ENCODE results near the gene TGFB1. TPM values are rescaled to one million over a fixed set of nuclear protein-coding genes. Genes with fewer than 3 reads are reported as not detected.
"Not testable (repeated sequence)": the region's sequence is repeated elsewhere in the genome, so short reads cannot be mapped to it uniquely, and the experiment has no call there.

Gene TGFB1
- polyA plus RNA-seq, 1 donor = 13.9 TPM

DNA sequence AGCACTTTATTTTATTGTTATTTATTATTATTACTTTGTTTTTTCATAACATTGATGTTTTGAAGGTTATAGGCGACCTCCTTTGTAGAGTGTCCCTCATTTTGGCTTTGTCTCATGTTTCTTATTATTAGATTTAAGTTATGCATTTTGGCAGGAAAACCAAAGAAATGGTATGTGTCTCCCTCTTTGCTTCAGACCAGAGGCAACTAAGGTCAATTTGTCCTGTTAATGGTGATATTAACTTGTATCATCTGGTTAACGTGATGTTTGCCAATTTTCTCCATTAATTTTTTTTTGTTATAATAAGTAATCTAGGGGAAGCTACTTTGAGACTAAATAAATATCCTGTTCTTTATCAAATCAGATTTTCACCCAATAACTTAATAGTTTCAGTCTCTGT lies 18.8 kb upstream of the TGFB1 start:
- WGBS (ENCODE audit: insufficient coverage, low lambda C conversion rate) = 100% methylated on average over 1 of the region's 2 CpGs
- Histone ChIP-seq H3K36me3 (ENCODE audit: control insufficient read depth, insufficient read depth, low read length) (no peaks in the 10 kb centered on the region), H3K4me1 (ENCODE audit: control insufficient read depth, insufficient read depth, low read length) (peaks cover 12% of the 10 kb centered on the region), H3K27ac (ENCODE audit: low read length) (no peak overlapping the region), H3K27me3 (ENCODE audit: control insufficient read depth, insufficient read depth, low read length) (no peaks in the 10 kb centered on the region), H3K9me3 (ENCODE audit: control insufficient read depth, low read depth, low read length) (no peaks in the 10 kb centered on the region), H3K4me3 (ENCODE audit: low read length) (no peak overlapping the region)
- no peak for DNase-seq

DNA sequence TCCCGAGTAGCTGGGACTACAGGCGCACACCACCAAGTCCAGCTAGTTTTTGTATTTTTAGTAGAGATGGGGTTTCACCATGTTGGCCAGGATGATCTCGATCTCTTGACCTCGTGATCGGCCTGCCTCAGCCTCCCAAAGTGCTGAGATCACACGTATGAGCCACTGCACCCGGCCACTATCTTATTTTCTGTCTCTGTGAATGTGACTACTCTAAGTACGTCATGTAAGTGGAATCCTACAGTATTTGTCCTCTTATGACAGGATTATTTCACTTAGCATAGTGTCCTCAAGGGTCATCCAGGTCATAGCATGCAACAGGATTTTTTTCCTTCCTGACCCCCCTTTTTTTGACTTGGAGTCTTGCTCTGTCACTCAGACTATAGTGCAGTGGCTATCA lies 17.8 kb upstream of the TGFB1 start:
- no peak overlapping the region for H3K27ac ChIP-seq (ENCODE audit: low read length)
- no peak overlapping the region for H3K4me3 ChIP-seq (ENCODE audit: low read length)
- WGBS (ENCODE audit: insufficient coverage, low lambda C conversion rate) = 100% methylated on average over 1 of the region's 8 CpGs
- peaks cover 13% of the 10 kb centered on the region for H3K4me1 ChIP-seq (ENCODE audit: control insufficient read depth, insufficient read depth, low read length)
- no peaks in the 10 kb centered on the region for H3K27me3 ChIP-seq (ENCODE audit: control insufficient read depth, insufficient read depth, low read length)
- no peaks in the 10 kb centered on the region for H3K36me3 ChIP-seq (ENCODE audit: control insufficient read depth, insufficient read depth, low read length)
- no peak for DNase-seq
- H3K9me3 ChIP-seq (ENCODE audit: control insufficient read depth, low read depth, low read length) = no peaks in the 10 kb centered on the region

DNA sequence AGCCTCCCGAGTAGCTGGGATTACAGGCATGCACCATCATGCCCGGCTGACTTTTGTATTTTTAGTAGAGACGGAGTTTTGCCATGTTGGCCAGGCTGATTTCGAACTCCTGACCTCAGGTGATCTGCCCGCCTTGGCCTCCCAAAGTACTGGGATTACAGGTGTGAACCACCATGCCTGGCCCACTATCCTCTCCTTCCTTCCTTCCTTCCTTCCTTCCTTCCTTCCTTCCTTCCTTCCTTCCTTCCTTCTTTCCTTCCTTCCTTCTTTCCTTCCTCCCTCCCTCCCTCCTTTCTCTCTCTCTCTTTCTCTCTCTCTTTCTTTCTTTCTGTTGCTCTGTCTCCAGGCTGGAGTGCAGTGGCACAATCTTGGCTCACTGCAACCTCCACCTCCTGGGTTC lies 17.4 kb upstream of the TGFB1 start:
- 100% methylated on average over 2 of the region's 5 CpGs for WGBS (ENCODE audit: insufficient coverage, low lambda C conversion rate)
- H3K27ac ChIP-seq (ENCODE audit: low read length); H3K27me3 ChIP-seq (ENCODE audit: control insufficient read depth, insufficient read depth, low read length); DNase-seq; H3K9me3 ChIP-seq (ENCODE audit: control insufficient read depth, low read depth, low read length); H3K36me3 ChIP-seq (ENCODE audit: control insufficient read depth, insufficient read depth, low read length); H3K4me3 ChIP-seq (ENCODE audit: low read length): not testable (repeated sequence)
- peaks cover 13% of the 10 kb centered on the region for H3K4me1 ChIP-seq (ENCODE audit: control insufficient read depth, insufficient read depth, low read length)

DNA sequence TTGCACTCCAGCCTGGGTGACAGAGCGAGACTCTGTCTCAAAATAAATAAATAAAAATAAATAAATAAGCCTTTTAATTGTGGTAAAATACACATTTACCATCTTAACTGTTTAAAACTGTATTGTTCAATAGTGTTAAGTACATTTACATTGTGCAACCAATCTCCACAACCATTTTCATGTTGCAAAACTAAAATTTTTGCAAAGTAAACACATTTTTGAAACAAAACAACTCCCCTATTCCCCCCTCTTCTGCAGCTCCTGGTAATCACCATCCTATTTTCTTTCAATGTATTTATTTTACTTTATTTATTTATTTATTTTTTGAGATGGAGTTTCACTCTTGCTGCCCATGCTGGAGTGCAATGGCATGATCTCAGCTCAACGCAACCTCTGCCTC lies 16.0 kb upstream of the TGFB1 start:
- Histone ChIP-seq H3K4me1 (ENCODE audit: control insufficient read depth, insufficient read depth, low read length) (peaks cover 16% of the 10 kb centered on the region), H3K4me3 (ENCODE audit: low read length) (no peak overlapping the region), H3K9me3 (ENCODE audit: control insufficient read depth, low read depth, low read length) (no peaks in the 10 kb centered on the region), H3K27me3 (ENCODE audit: control insufficient read depth, insufficient read depth, low read length) (no peaks in the 10 kb centered on the region), H3K36me3 (ENCODE audit: control insufficient read depth, insufficient read depth, low read length) (no peaks in the 10 kb centered on the region), H3K27ac (ENCODE audit: low read length) (no peak overlapping the region)
- no peak for DNase-seq
- WGBS (ENCODE audit: insufficient coverage, low lambda C conversion rate) = no CpG with 5 or more reads among the region's 2 CpGs

DNA sequence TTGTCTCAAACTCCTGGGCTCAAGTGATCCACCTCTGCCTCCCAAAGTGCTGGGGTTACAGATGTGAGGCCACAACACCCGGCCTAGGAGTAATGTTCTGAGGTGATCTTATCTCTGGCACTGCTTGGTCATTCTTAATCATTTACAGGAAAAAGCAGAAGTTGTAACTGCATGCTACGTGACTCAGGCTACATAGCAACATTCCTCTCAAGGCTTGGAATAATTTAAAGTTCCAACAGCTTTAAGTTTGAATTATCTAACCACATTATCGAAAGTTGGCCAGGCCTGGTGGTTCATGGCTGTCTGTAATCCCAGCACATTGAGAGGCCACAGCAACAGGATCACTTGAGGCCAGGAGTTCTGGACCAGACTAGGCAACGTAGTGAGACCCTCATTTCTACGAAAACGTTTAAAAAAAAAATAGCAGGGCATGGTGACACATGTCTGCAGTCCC lies 14.2 kb upstream of the TGFB1 start:
- Histone ChIP-seq H3K4me1 (ENCODE audit: control insufficient read depth, insufficient read depth, low read length) (peaks cover 26% of the 10 kb centered on the region), H3K9me3 (ENCODE audit: control insufficient read depth, low read depth, low read length) (no peaks in the 10 kb centered on the region), H3K4me3 (ENCODE audit: low read length) (no peak overlapping the region), H3K27me3 (ENCODE audit: control insufficient read depth, insufficient read depth, low read length) (no peaks in the 10 kb centered on the region), H3K36me3 (ENCODE audit: control insufficient read depth, insufficient read depth, low read length) (no peaks in the 10 kb centered on the region), H3K27ac (ENCODE audit: low read length) (peak overlapping the region; percentile 76)
- peak; percentile 63 to 73 for DNase-seq
- no CpG with 5 or more reads among the region's 6 CpGs for WGBS (ENCODE audit: insufficient coverage, low lambda C conversion rate)

DNA sequence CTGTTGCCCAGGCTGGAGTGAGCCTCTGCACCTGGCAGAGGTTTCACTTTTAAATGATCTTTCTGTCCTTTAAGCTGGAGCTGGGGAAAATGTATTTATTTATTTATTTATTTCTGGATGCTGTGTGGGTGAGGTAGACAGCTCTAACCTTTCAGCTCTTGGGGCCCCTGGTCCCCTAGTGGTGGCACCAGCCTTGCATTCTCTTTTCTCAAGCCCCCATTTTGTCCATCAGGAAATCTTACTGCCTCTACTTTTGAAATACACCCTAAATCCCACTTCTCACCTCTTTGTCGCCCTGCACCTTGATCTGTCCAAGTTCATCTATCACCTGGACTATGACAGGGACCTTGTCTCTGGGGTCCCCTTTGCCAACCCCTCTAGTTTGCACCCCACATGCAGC lies 12.4 kb upstream of the TGFB1 start:
- no peak overlapping the region for H3K4me3 ChIP-seq (ENCODE audit: low read length)
- WGBS (ENCODE audit: insufficient coverage, low lambda C conversion rate) = 100% methylated on average over 1 of the region's 1 CpG
- DNase-seq = no peak
- H3K36me3 ChIP-seq (ENCODE audit: control insufficient read depth, insufficient read depth, low read length) = no peaks in the 10 kb centered on the region
- no peaks in the 10 kb centered on the region for H3K27me3 ChIP-seq (ENCODE audit: control insufficient read depth, insufficient read depth, low read length)
- no peaks in the 10 kb centered on the region for H3K9me3 ChIP-seq (ENCODE audit: control insufficient read depth, low read depth, low read length)
- no peak overlapping the region for H3K27ac ChIP-seq (ENCODE audit: low read length)
- H3K4me1 ChIP-seq (ENCODE audit: control insufficient read depth, insufficient read depth, low read length) = peaks cover 26% of the 10 kb centered on the region

DNA sequence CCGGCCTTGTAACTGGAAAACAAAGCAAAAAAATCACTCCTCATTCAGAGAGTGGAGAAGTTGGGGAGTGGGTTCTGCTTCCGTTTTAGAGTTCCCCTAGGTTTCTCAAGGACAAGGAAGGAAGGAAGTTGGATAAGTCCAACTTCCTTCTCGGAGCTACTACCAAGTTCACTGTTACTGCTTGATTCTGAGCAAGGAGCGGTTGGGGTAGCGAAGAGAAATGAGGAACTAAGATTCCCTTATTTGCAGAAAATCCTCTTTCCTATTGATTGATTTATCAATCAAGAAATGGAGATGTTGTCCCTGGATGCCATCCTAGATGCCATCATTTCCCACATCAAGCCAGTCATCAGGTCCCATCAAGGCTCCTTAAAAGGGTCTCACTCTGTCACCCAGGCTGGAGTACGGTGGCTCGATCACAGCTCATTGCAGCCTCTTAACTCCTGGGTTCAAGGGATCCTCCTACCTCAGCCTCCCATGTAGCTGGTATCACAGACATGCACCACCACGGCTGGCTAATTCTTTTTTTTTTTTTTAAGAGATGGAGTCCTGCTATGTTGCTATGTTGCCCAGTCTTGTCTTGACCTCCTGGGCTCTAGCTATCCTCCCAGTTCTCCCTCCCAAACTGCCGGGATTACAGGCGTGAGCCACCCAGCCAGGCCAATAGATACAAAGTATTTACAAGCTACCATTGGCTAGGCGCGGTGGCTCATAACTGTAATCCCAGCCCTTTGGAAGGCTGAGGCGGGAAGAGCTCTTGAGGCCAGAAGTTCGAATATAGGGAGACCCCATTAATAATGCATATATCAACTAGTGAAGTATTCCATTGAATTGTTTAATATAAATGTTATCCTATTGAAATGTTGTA lies 11.0 kb upstream of the TGFB1 start:
- WGBS (ENCODE audit: insufficient coverage, low lambda C conversion rate) = 60% methylated on average over 3 of the region's 14 CpGs
- no peak for DNase-seq
- Histone ChIP-seq H3K9me3 (ENCODE audit: control insufficient read depth, low read depth, low read length) (no peaks in the 10 kb centered on the region), H3K4me1 (ENCODE audit: control insufficient read depth, insufficient read depth, low read length) (peaks cover 26% of the 10 kb centered on the region), H3K36me3 (ENCODE audit: control insufficient read depth, insufficient read depth, low read length) (no peaks in the 10 kb centered on the region), H3K27ac (ENCODE audit: low read length) (peak overlapping the region; percentile 98), H3K27me3 (ENCODE audit: control insufficient read depth, insufficient read depth, low read length) (no peaks in the 10 kb centered on the region), H3K4me3 (ENCODE audit: low read length) (peak overlapping the region; percentile 85)

DNA sequence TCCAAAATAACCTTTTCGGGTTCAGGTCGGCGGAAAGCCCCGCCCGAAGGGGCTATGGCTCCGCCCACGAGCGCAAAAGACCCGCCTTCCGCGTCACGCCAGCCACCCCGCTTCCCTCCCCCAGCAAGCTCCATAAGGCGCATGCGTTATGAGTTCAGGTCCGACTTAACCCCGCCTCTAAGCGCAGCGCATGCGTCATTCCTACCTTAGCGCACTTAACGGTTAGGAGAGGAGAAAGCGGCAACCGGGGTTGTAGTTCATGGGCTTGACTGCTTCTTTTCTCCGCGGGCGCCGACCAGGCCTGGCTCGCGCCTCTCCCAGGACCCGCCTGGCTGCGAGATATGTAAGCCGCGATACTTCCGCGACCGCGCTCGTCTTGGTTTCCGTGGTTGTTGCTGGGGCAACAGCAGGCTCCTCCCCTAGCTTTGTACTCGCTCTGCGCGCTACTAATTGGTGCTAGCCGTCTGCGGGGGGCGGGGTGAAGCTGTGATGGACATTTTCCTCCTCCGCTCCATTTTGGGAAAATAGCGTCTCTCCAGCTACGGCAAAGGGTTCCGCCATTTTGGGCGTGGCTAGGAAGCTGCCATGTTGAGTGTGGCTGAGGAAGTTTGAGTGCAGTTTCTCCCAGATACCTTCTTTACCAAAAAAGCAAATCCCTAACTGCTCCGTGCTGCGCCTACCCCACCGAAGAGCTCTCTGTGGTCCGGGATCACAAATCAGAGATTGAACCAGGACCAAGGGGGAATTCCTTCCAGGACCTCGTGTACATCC lies 10.2 kb upstream of the TGFB1 start, which contains the start of gene B9D2:
B9D2 (minus strand) TSS at position 397 of the 771 bp plus-strand sequence. CDS start 630 bp downstream, outside the sequence.
- peak; percentile 98 to 99 for DNase-seq
- no peaks in the 10 kb centered on the region for H3K9me3 ChIP-seq (ENCODE audit: control insufficient read depth, low read depth, low read length)
- no CpG with 5 or more reads among the region's 56 CpGs for WGBS (ENCODE audit: insufficient coverage, low lambda C conversion rate)
- peak within 1 kb of the TSS; percentile 98 for H3K27ac ChIP-seq (ENCODE audit: low read length)
- H3K27me3 ChIP-seq (ENCODE audit: control insufficient read depth, insufficient read depth, low read length) = no peaks in the 10 kb centered on the region
- H3K36me3 ChIP-seq (ENCODE audit: control insufficient read depth, insufficient read depth, low read length) = no peaks in the 10 kb centered on the region
- peaks cover 26% of the 10 kb centered on the region for H3K4me1 ChIP-seq (ENCODE audit: control insufficient read depth, insufficient read depth, low read length)
- H3K4me3 ChIP-seq (ENCODE audit: low read length) = peak within 1 kb of the TSS; percentile 85

DNA sequence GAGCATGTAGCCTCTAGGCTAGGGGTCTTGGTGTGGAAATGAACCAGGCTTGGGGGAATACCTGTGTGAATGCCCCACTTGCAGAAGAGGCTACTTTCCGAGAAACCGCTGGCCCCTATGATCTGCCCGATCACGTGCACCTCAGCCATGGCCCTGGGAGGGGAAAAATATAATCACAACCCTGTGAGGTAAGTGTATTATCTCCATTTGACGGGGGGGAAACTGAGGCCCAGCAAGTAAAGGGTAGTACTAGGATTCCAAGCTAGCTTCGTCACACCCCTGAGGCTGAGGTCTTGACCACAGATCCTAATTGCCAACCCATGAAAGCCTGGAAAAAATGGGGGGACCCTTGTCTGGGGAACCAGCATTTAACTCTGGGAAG lies 9.6 kb upstream of the TGFB1 start:
- 90% methylated on average over 2 of the region's 6 CpGs for WGBS (ENCODE audit: insufficient coverage, low lambda C conversion rate)
- H3K27ac ChIP-seq (ENCODE audit: low read length) = peak overlapping the region; percentile 98
- no peaks in the 10 kb centered on the region for H3K27me3 ChIP-seq (ENCODE audit: control insufficient read depth, insufficient read depth, low read length)
- no peak for DNase-seq
- H3K4me1 ChIP-seq (ENCODE audit: control insufficient read depth, insufficient read depth, low read length) = peaks cover 23% of the 10 kb centered on the region
- no peaks in the 10 kb centered on the region for H3K36me3 ChIP-seq (ENCODE audit: control insufficient read depth, insufficient read depth, low read length)
- H3K4me3 ChIP-seq (ENCODE audit: low read length) = peak overlapping the region; percentile 85
- H3K9me3 ChIP-seq (ENCODE audit: control insufficient read depth, low read depth, low read length) = no peaks in the 10 kb centered on the region

DNA sequence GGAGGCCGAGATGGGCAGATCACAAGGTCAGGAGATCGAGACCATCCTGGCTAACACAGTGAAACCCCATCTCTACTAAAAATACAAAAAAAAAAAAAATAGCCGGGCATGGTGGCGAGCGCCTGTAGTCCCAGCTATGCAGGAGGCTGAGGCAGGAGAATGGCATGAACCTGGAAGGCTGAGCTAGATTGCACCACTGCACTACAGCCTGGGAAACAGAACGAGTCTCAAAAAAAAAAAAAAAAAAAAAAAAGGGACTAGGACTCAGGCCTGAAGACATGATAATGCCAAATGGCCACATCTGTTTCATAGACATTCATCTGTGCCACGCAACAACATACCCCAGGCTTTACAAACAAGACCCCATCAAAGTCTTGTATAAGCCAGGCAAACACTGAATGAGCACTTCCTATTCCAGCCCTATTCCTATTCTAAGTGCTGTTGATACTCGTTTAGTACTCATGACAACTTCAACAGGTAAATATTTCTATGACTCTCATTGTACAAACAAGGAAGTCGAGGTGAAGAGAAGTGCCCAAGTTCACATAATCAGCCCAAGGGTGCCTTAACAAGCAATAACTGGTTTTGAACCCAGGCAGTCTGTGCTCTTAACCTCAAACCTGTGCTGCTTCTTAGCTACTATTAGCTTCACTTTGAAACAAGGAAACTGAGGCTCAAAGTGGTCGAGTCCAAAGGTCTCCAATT lies 8.6 kb upstream of the TGFB1 start:
- 40% methylated on average over 1 of the region's 10 CpGs for WGBS (ENCODE audit: insufficient coverage, low lambda C conversion rate)
- Histone ChIP-seq H3K27ac (ENCODE audit: low read length) (no peak overlapping the region), H3K9me3 (ENCODE audit: control insufficient read depth, low read depth, low read length) (no peaks in the 10 kb centered on the region), H3K27me3 (ENCODE audit: control insufficient read depth, insufficient read depth, low read length) (no peaks in the 10 kb centered on the region), H3K4me3 (ENCODE audit: low read length) (no peak overlapping the region), H3K4me1 (ENCODE audit: control insufficient read depth, insufficient read depth, low read length) (peaks cover 14% of the 10 kb centered on the region), H3K36me3 (ENCODE audit: control insufficient read depth, insufficient read depth, low read length) (no peaks in the 10 kb centered on the region)
- peak in 1 of 2 donors; percentile 45 for DNase-seq

All from large intestine (tissue), 3 donors.